Chondrocyte (in vitro differentiated cells): ENCODE measurements around the gene SYTL3. TPM values are rescaled to one million over a fixed set of nuclear protein-coding genes. Genes with fewer than 3 reads are reported as not detected.

Experiments used
- DNase-seq: peaks from one replicate; pipeline ENCODE4 v3.0.0; 2021; ENCODE audit warnings: mixed read lengths, low spot score
- H3K27ac Mint-ChIP-seq: one replicate; pipeline ENCODE4 v1.8.0; 2021; ENCODE audit warnings: mild to moderate bottlenecking, moderate library complexity, mixed read lengths; ENCODE audit not compliant: unreplicated experiment
- H3K27me3 Mint-ChIP-seq: 2 replicates; pipeline ENCODE4 v1.8.0; 2021; ENCODE audit warnings: low read depth, mixed read lengths
- H3K36me3 Mint-ChIP-seq: 2 replicates; pipeline ENCODE4 v1.8.0; 2021; ENCODE audit warnings: low read depth, mixed read lengths
- H3K4me1 Mint-ChIP-seq: 2 replicates; pipeline ENCODE4 v1.8.0; 2021; ENCODE audit warnings: low read depth, mild to moderate bottlenecking, mixed read lengths
- H3K4me3 Mint-ChIP-seq: one replicate; pipeline ENCODE4 v1.8.0; 2021; ENCODE audit warnings: mild to moderate bottlenecking, moderate library complexity, mixed read lengths; ENCODE audit not compliant: unreplicated experiment
- H3K9me3 Mint-ChIP-seq: 2 replicates; pipeline ENCODE4 v1.8.0; 2021; ENCODE audit warnings: low read depth, mixed read lengths
- CTCF ChIP-seq: fragments of 200-600 bp; sonication (generic); IDR thresholded peaks from 2 replicates; pipeline ENCODE4 v1.5.0; 2021; ENCODE audit warnings: antibody characterized with exemption, mild to moderate bottlenecking, moderate library complexity
- microRNA-seq: library from miRNA; unstranded; fragments of <30 nt; microRNA quantifications from one replicate; pipeline ENCODE4 v1.2.0, GENCODE V29; 2020; ENCODE audit warnings: borderline number of aligned reads
- total RNA-seq: library from RNA; stranded (reverse); gene quantifications from 3 replicates; pipeline ENCODE4 v1.2.1, GENCODE V29; 2021

The SYTL3 gene
- total RNA-seq, 1 donor from 2014 or later = 1.4 TPM

GRCh38 chr6:158808941-158809678, 159.3 kb downstream of the SYTL3 start:
- peaks cover 9% of the 10 kb centered on the region for H3K36me3 Mint-ChIP-seq
- H3K27me3 Mint-ChIP-seq = no peaks in the 10 kb centered on the region
- no peak overlapping the region for H3K27ac Mint-ChIP-seq
- no peak for DNase-seq
- peaks cover 29% of the 10 kb centered on the region for H3K4me1 Mint-ChIP-seq
- no peaks in the 10 kb centered on the region for H3K9me3 Mint-ChIP-seq
- TF ChIP-seq CTCF = no peak
- no peak overlapping the region for H3K4me3 Mint-ChIP-seq

- no peaks in the 10 kb centered on the region for H3K9me3 Mint-ChIP-seq
- no peaks in the 10 kb centered on the region for H3K27me3 Mint-ChIP-seq
- peak overlapping the region; percentile 42 for H3K27ac Mint-ChIP-seq
- no peak for TF ChIP-seq CTCF
- H3K4me1 Mint-ChIP-seq = peaks cover 36% of the 10 kb centered on the region
- H3K36me3 Mint-ChIP-seq = peaks cover 8% of the 10 kb centered on the region
- H3K4me3 Mint-ChIP-seq = no peak overlapping the region
- no peak for DNase-seq
Measured at GRCh38 chr6:158810155-158811095, 160.6 kb downstream of the SYTL3 start.

- no peak overlapping the region for H3K27ac Mint-ChIP-seq
- H3K27me3 Mint-ChIP-seq = no peaks in the 10 kb centered on the region
- H3K4me1 Mint-ChIP-seq = peaks cover 54% of the 10 kb centered on the region
- H3K36me3 Mint-ChIP-seq = peaks cover 8% of the 10 kb centered on the region
- no peaks in the 10 kb centered on the region for H3K9me3 Mint-ChIP-seq
- no peak overlapping the region for H3K4me3 Mint-ChIP-seq
- TF ChIP-seq CTCF = no peak
- DNase-seq = no peak
Measured at GRCh38 chr6:158812611-158813010, 162.8 kb downstream of the SYTL3 start.

- Mint-ChIP-seq H3K4me3 (no peak overlapping the region), H3K36me3 (peaks cover 8% of the 10 kb centered on the region), H3K9me3 (no peaks in the 10 kb centered on the region), H3K27me3 (no peaks in the 10 kb centered on the region), H3K4me1 (peaks cover 58% of the 10 kb centered on the region), H3K27ac (no peak overlapping the region)
- no peak for TF ChIP-seq CTCF
- no peak for DNase-seq
Measured at GRCh38 chr6:158813032-158813431, 163.2 kb downstream of the SYTL3 start.

Small RNA genes within 50 kb of the gene (microRNA-seq; reads per million reads assigned to microRNA genes)
- not detected for gene MIR3918
- gene MIR7161 = not detected

Other genes starting within 250 kb of the SYTL3 start
- 39.0 to 42.2 TPM (median 41.6 TPM) in 3 replicates for gene TMEM181, start 90.0 kb upstream of the SYTL3 start, total RNA-seq
- 153 to 171 TPM (median 170 TPM) in 3 replicates for gene DYNLT1, start 5.3 kb upstream of the SYTL3 start, total RNA-seq
- gene EZR, start 169.3 kb downstream of the SYTL3 start, total RNA-seq = 57.0 to 71.5 TPM (median 68.4 TPM) in 3 replicates